Liver (tissue), 9 donors: ENCODE data around the gene ASMTL. TPM values are rescaled to one million over a fixed set of nuclear protein-coding genes. Genes with fewer than 3 reads are reported as not detected.

ENCODE experiments used
- DNase-seq: peaks from one replicate; pipeline ENCODE4 v3.0.0-alpha.2; 2017; ENCODE audit warnings: low spot score
- H3K27ac ChIP-seq, 2 donors: one replicate each; pipeline ENCODE4 v1.7.0; 2013; ENCODE audit warnings: inconsistent platforms in 2 of 2, low read length in 2 of 2, control low read depth in 1 of 2, low read depth in 1 of 2, mild to moderate bottlenecking in 1 of 2
- H3K27me3 ChIP-seq, 4 donors: one replicate each; pipeline versions ENCODE4 v1.6.1 to v1.7.0; 2013; ENCODE audit warnings: low read length in 3 of 4, inconsistent platforms in 1 of 4, mild to moderate bottlenecking in 1 of 4, moderate library complexity in 1 of 4; ENCODE audit not compliant: control insufficient read depth in 4 of 4, insufficient read depth in 4 of 4
- H3K36me3 ChIP-seq, 4 donors: one replicate each; pipeline versions ENCODE4 v1.6.1 to v1.7.0; 2013; ENCODE audit warnings: low read length in 3 of 4, mild to moderate bottlenecking in 3 of 4, low read depth in 1 of 4, moderate library complexity in 1 of 4; ENCODE audit not compliant: control insufficient read depth in 4 of 4, insufficient read depth in 3 of 4
- H3K4me1 ChIP-seq, 4 donors: one replicate each; pipeline versions ENCODE4 v1.6.1 to v1.7.0; 2013; ENCODE audit warnings: low read length in 3 of 4, mild to moderate bottlenecking in 3 of 4, moderate library complexity in 1 of 4; ENCODE audit not compliant: control insufficient read depth in 4 of 4, insufficient read depth in 4 of 4
- H3K4me3 ChIP-seq, 3 donors: one replicate each; pipeline versions ENCODE4 v1.6.1 to v1.7.0; 2013; ENCODE audit warnings: low read length in 3 of 3, control low read depth in 1 of 3, low read depth in 1 of 3, mild to moderate bottlenecking in 1 of 3
- H3K9ac ChIP-seq, 2 donors: one replicate each; pipeline ENCODE4 v1.7.0; 2013; ENCODE audit warnings: low read length in 2 of 2, mild to moderate bottlenecking in 2 of 2, moderate library complexity in 2 of 2, control low read depth in 1 of 2, low read depth in 1 of 2
- H3K9me3 ChIP-seq, 4 donors: one replicate each; pipeline versions ENCODE4 v1.6.1 to v1.7.0; 2013; ENCODE audit warnings: low read length in 3 of 4; ENCODE audit not compliant: control insufficient read depth in 4 of 4
- EGR1 ChIP-seq, 2 donors: IDR thresholded peaks; 2 replicates each; pipeline ENCODE4 v1.6.1; 2016 to 2018; ENCODE audit warnings: antibody characterized with exemption in 2 of 2, low read depth in 2 of 2
- FOXA1 ChIP-seq: IDR thresholded peaks from 2 replicates; pipeline ENCODE4 v1.6.1; 2016; ENCODE audit warnings: antibody characterized with exemption
- FOXA2 ChIP-seq: IDR thresholded peaks from 2 replicates; pipeline ENCODE4 v1.6.1; 2016; ENCODE audit warnings: antibody characterized with exemption
- GABPA ChIP-seq, 2 donors: IDR thresholded peaks in 1 of 2; conservative IDR thresholded peaks in 1 of 2; 2 replicates each; pipeline ENCODE4 v1.6.1; 2016; ENCODE audit warnings: antibody characterized with exemption in 2 of 2, mild to moderate bottlenecking in 1 of 2, moderate library complexity in 1 of 2
- HNF4A ChIP-seq, 2 donors: conservative IDR thresholded peaks; 2 replicates each; pipeline ENCODE4 v1.6.1; 2016; ENCODE audit warnings: antibody characterized with exemption in 2 of 2, mild to moderate bottlenecking in 2 of 2
- HNF4G ChIP-seq: IDR thresholded peaks from 2 replicates; pipeline ENCODE4 v1.6.1; 2016; ENCODE audit warnings: antibody characterized with exemption
- JUND ChIP-seq, 2 donors: IDR thresholded peaks; 2 replicates each; pipeline ENCODE4 v1.6.1; 2016; ENCODE audit warnings: antibody characterized with exemption in 2 of 2
- NR2F2 ChIP-seq: IDR thresholded peaks from 2 replicates; pipeline ENCODE4 v1.6.1; 2016; ENCODE audit warnings: antibody characterized with exemption
- RAD21 ChIP-seq, 2 donors: IDR thresholded peaks; 2 replicates each; pipeline ENCODE4 v1.6.1; 2016; ENCODE audit warnings: antibody characterized with exemption in 2 of 2, mild to moderate bottlenecking in 2 of 2
- RXRA ChIP-seq, 2 donors: IDR thresholded peaks; 2 replicates each; pipeline ENCODE4 v1.6.1; 2017 to 2018; ENCODE audit warnings: antibody characterized with exemption in 2 of 2, mild to moderate bottlenecking in 1 of 2
- SP1 ChIP-seq: IDR thresholded peaks from 2 replicates; pipeline ENCODE4 v1.6.1; 2018; ENCODE audit warnings: antibody characterized with exemption, mild to moderate bottlenecking
- TAF1 ChIP-seq: conservative IDR thresholded peaks from 2 replicates; pipeline ENCODE4 v1.6.1; 2016; ENCODE audit warnings: antibody characterized with exemption, mild to moderate bottlenecking
- YY1 ChIP-seq: IDR thresholded peaks from 2 replicates; pipeline ENCODE4 v1.6.1; 2016; ENCODE audit warnings: antibody characterized with exemption, mild to moderate bottlenecking
- WGBS: extraction: QIAGEN DNeasy Blood & Tissue Kit; methylation state at CpG from one replicate; pipeline ENCODE4 v1.1.7; 2013; 5-methylcytosine and 5-hydroxymethylcytosine counted together
- polyA plus RNA-seq, 2 donors: library from polyadenylated mRNA; stranded (reverse) in 1 of 2; unstranded in 1 of 2; fragments of 200-250 nt in 1 of 2; fragments of >200 nt in 1 of 2; fragmentation: Nextera tagmentation in 1 of 2; extraction: Ambion mirVana in 1 of 2; gene quantifications; one replicate each; pipeline versions ENCODE4 v1.2.1 to v1.2.3, GENCODE V29; 2013 to 2015
- total RNA-seq, 2 donors: library from RNA; depleted of rRNA; stranded (reverse); fragments of >200 nt; gene quantifications; one replicate each; pipeline ENCODE4 v1.2.3, GENCODE V29; 2014
- TF ChIP-seq, protein P1 (sequence below): IDR thresholded peaks from 2 replicates; pipeline ENCODE4 v1.6.1; 2016; ENCODE audit warnings: antibody characterized with exemption, mild to moderate bottlenecking
- TF ChIP-seq, protein P2 (sequence below): IDR thresholded peaks from 2 replicates; pipeline ENCODE4 v1.6.1; 2016; ENCODE audit warnings: antibody characterized with exemption
- TF ChIP-seq, protein P3 (sequence below): fragments of 150-350 bp; IDR thresholded peaks from 2 replicates; pipeline ENCODE4 v1.5.1; 2017; ENCODE audit warnings: improper control_type of control experiment, low read depth, low read length; ENCODE audit not compliant: missing input control
- TF ChIP-seq, protein P4 (sequence below): IDR thresholded peaks from 2 replicates; pipeline ENCODE4 v1.6.1; 2016; ENCODE audit warnings: antibody characterized with exemption
- TF ChIP-seq, protein P5 (sequence below): IDR thresholded peaks from 2 replicates; pipeline ENCODE4 v1.6.1; 2016; ENCODE audit warnings: antibody characterized with exemption
- donor health status: healthy.
- donor health status: healthy.
- donor health status: healthy.
- donor health status: healthy.
- donor health status: healthy.

ASMTL gene
- total and polyA plus RNA-seq, 4 donors: 10.3 to 18.9 (median 11.6) TPM

DNA sequence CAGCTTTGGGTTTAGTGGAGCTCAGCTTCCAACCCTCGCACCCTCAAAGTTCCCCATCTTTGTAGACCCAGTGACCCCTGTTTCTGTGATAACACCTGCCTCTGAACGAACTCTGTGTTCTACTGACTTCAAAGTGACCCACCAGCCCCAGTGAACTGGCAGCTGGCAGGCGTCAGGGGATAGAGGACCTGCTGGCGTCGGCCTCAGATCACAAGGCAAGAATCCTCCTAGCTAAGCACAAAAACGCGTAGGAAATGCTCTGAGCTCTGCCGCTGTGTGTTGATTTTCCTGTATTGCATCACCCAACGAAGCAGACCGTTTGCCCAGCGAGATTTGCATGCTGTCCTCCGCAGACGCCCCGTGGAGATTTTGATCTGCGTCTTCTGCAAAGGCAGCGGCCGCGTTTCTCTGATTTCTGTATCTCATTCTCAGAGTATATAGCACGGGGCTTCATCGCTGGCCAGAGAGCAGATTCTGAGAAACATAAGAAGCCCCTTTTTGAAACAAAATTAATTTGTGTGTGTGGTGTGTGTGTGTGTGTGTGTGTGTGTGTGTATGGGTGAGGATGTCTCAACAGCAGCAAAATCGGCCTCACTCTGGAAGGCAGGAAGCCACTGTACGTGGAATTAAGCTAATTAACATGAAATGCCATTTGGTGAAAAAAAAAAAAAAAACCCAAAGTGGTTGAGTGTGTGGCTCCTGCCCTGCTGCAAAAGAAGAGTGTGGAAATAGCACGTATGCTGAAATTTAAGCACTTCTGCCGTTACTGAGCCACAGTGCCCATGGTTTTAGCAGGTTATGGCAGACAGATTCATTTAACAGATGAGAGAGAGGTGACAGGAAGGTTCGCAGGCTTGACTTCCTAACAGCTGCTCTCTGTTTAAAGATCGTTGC lies 29.2 kb upstream of the ASMTL start:
- H3K27ac ChIP-seq: peak overlapping the region; percentile 9 to 71
- H3K4me3 ChIP-seq: no peak overlapping the region
- peaks cover 0 to 11% (median 5%) of the 10 kb centered on the region in 4 donors for H3K4me1 ChIP-seq
- H3K36me3 ChIP-seq: no peaks in the 10 kb centered on the region
- H3K27me3 ChIP-seq: no peaks in the 10 kb centered on the region
- H3K9ac ChIP-seq: peak overlapping the region in 1 of 2 donors; percentile 42
- WGBS: 9% methylated on average over 26 of the region's 26 CpGs
- H3K9me3 ChIP-seq: no peaks in the 10 kb centered on the region
- DNase-seq: peak; percentile 59
- TF ChIP-seq EGR1 (IDR thresholded peaks at IDR 0.05; ENCODE audit: low read depth in 2 of 2) (peak; percentile 39 to 46), TAF1 (no peak), NR2F2 (no peak), JUND (IDR thresholded peaks at IDR 0.05) (peak in 1 of 2 donors; percentile 11), FOXA2 (peak; percentile 35), GABPA (IDR thresholded peaks at IDR 0.05 in 1 of 2, conservative IDR thresholded peaks at IDR 0.05 in 1 of 2) (peak in 1 of 2 donors; percentile 41), HNF4A (conservative IDR thresholded peaks at IDR 0.05) (peak in 1 of 2 donors; percentile 39), HNF4G (no peak), RAD21 (IDR thresholded peaks at IDR 0.05) (peak; percentile 37 to 58), RXRA (IDR thresholded peaks at IDR 0.05) (peak; percentile 56 to 62), FOXA1 (no peak), SP1 (peak; percentile 69), YY1 (peak; percentile 11)
- TF ChIP-seq, protein P1, sequence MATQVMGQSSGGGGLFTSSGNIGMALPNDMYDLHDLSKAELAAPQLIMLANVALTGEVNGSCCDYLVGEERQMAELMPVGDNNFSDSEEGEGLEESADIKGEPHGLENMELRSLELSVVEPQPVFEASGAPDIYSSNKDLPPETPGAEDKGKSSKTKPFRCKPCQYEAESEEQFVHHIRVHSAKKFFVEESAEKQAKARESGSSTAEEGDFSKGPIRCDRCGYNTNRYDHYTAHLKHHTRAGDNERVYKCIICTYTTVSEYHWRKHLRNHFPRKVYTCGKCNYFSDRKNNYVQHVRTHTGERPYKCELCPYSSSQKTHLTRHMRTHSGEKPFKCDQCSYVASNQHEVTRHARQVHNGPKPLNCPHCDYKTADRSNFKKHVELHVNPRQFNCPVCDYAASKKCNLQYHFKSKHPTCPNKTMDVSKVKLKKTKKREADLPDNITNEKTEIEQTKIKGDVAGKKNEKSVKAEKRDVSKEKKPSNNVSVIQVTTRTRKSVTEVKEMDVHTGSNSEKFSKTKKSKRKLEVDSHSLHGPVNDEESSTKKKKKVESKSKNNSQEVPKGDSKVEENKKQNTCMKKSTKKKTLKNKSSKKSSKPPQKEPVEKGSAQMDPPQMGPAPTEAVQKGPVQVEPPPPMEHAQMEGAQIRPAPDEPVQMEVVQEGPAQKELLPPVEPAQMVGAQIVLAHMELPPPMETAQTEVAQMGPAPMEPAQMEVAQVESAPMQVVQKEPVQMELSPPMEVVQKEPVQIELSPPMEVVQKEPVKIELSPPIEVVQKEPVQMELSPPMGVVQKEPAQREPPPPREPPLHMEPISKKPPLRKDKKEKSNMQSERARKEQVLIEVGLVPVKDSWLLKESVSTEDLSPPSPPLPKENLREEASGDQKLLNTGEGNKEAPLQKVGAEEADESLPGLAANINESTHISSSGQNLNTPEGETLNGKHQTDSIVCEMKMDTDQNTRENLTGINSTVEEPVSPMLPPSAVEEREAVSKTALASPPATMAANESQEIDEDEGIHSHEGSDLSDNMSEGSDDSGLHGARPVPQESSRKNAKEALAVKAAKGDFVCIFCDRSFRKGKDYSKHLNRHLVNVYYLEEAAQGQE: no peak
- TF ChIP-seq, protein P2, sequence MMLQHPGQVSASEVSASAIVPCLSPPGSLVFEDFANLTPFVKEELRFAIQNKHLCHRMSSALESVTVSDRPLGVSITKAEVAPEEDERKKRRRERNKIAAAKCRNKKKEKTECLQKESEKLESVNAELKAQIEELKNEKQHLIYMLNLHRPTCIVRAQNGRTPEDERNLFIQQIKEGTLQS: peak; percentile 93
- TF ChIP-seq, protein P3, sequence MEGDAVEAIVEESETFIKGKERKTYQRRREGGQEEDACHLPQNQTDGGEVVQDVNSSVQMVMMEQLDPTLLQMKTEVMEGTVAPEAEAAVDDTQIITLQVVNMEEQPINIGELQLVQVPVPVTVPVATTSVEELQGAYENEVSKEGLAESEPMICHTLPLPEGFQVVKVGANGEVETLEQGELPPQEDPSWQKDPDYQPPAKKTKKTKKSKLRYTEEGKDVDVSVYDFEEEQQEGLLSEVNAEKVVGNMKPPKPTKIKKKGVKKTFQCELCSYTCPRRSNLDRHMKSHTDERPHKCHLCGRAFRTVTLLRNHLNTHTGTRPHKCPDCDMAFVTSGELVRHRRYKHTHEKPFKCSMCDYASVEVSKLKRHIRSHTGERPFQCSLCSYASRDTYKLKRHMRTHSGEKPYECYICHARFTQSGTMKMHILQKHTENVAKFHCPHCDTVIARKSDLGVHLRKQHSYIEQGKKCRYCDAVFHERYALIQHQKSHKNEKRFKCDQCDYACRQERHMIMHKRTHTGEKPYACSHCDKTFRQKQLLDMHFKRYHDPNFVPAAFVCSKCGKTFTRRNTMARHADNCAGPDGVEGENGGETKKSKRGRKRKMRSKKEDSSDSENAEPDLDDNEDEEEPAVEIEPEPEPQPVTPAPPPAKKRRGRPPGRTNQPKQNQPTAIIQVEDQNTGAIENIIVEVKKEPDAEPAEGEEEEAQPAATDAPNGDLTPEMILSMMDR: no peak
- TF ChIP-seq, protein P4, sequence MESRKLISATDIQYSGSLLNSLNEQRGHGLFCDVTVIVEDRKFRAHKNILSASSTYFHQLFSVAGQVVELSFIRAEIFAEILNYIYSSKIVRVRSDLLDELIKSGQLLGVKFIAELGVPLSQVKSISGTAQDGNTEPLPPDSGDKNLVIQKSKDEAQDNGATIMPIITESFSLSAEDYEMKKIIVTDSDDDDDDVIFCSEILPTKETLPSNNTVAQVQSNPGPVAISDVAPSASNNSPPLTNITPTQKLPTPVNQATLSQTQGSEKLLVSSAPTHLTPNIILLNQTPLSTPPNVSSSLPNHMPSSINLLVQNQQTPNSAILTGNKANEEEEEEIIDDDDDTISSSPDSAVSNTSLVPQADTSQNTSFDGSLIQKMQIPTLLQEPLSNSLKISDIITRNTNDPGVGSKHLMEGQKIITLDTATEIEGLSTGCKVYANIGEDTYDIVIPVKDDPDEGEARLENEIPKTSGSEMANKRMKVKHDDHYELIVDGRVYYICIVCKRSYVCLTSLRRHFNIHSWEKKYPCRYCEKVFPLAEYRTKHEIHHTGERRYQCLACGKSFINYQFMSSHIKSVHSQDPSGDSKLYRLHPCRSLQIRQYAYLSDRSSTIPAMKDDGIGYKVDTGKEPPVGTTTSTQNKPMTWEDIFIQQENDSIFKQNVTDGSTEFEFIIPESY: no peak
- TF ChIP-seq, protein P5, sequence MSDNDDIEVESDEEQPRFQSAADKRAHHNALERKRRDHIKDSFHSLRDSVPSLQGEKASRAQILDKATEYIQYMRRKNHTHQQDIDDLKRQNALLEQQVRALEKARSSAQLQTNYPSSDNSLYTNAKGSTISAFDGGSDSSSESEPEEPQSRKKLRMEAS: peak; percentile 80
